WTC11 (cell line): ENCODE measurements around the gene DDX39B. TPM values are rescaled to one million over a fixed set of nuclear protein-coding genes. Genes with fewer than 3 reads are reported as not detected.

Experiments
- ATAC-seq: fragments of 200-7000 bp; cut with Tn5 transposase; 2 replicates; pipeline ENCODE4 v1.10.0; 2021; ENCODE audit warnings: mild to moderate bottlenecking, moderate library complexity
- CTCF ChIA-PET: fragments of 300-600 bp; sonication (Branson Sonifier 250); formaldehyde crosslinking; loops from one replicate; lab custom pipeline; 2021; ENCODE audit warnings: antibody characterized with exemption; lab: Charles Lee
- POLR2A ChIA-PET: fragments of 350-600 bp; sonication (Branson Sonifier 250); formaldehyde crosslinking; loops from one replicate; lab custom pipeline; 2021; ENCODE audit warnings: antibody characterized with exemption; lab: Charles Lee
- DNase-seq: peaks from one replicate; pipeline ENCODE4 v3.0.0; 2021; ENCODE audit warnings: low spot score
- H3K27ac Mint-ChIP-seq: 2 replicates; pipeline ENCODE4 v1.8.0; 2021; ENCODE audit warnings: mixed read lengths
- H3K27me3 Mint-ChIP-seq: 2 replicates; pipeline ENCODE4 v1.8.0; 2021; ENCODE audit warnings: low read depth, mild to moderate bottlenecking, moderate library complexity, mixed read lengths
- H3K36me3 Mint-ChIP-seq: 2 replicates; pipeline ENCODE4 v1.8.0; 2021; ENCODE audit warnings: mixed read lengths
- H3K4me1 Mint-ChIP-seq: 2 replicates; pipeline ENCODE4 v1.8.0; 2022; ENCODE audit warnings: mixed read lengths
- H3K4me3 Mint-ChIP-seq: 2 replicates; pipeline ENCODE4 v1.8.0; 2021; ENCODE audit warnings: mild to moderate bottlenecking, moderate library complexity, mixed read lengths
- H3K9me3 Mint-ChIP-seq: 2 replicates; pipeline ENCODE4 v1.8.0; 2021; ENCODE audit warnings: mixed read lengths
- CREB1 ChIP-seq: sonication (generic); formaldehyde crosslinking; IDR thresholded peaks from 2 replicates; pipeline ENCODE4 v1.8.0; 2023; ENCODE audit warnings: mild to moderate bottlenecking, missing genetic modification reagents
- FOXJ3 ChIP-seq: sonication (generic); formaldehyde crosslinking; IDR thresholded peaks from 2 replicates; pipeline ENCODE4 v1.9.0; 2021; ENCODE audit warnings: missing genetic modification reagents, mild to moderate bottlenecking, borderline replicate concordance
- SMAD3 ChIP-seq: sonication (generic); formaldehyde crosslinking; IDR thresholded peaks from 2 replicates; pipeline ENCODE4 v1.8.0; 2022; ENCODE audit warnings: missing genetic modification reagents, mild to moderate bottlenecking, borderline replicate concordance
- SMAD4 ChIP-seq: sonication (generic); formaldehyde crosslinking; IDR thresholded peaks from 2 replicates; pipeline ENCODE4 v1.8.0; 2022; ENCODE audit warnings: mild to moderate bottlenecking, missing genetic modification reagents
- TEAD4 ChIP-seq: sonication (generic); formaldehyde crosslinking; IDR thresholded peaks from 2 replicates; pipeline ENCODE4 v1.8.0; 2022; ENCODE audit warnings: mild to moderate bottlenecking, missing genetic modification reagents
- ZNF317 ChIP-seq: sonication (generic); formaldehyde crosslinking; IDR thresholded peaks from 2 replicates; pipeline ENCODE4 v1.8.1; 2023; ENCODE audit warnings: low read depth, mild to moderate bottlenecking, moderate library complexity, missing genetic modification reagents, borderline replicate concordance
- total RNA-seq: library from RNA; stranded (reverse); gene quantifications from 3 replicates; pipeline ENCODE4 v1.2.3, GENCODE V29; 2021
- TF ChIP-seq, protein P1 (sequence below): fragments of 200-600 bp; IDR thresholded peaks from 2 replicates; pipeline ENCODE4 v1.8.0; 2022; ENCODE audit warnings: antibody characterized with exemption
- TF ChIP-seq, protein P2 (sequence below): sonication (generic); formaldehyde crosslinking; IDR thresholded peaks from 2 replicates; pipeline ENCODE4 v1.8.1; 2022; ENCODE audit warnings: missing genetic modification reagents, borderline replicate concordance
- TF ChIP-seq, protein P3 (sequence below): fragments of 250-450 bp; sonication (Bioruptor Pico); IDR thresholded peaks from 2 replicates; pipeline ENCODE4 v1.9.0; 2021; ENCODE audit warnings: mild to moderate bottlenecking
- TF ChIP-seq, protein P4 (sequence below): fragments of 250-450 bp; sonication (Bioruptor Pico); conservative IDR thresholded peaks from 2 replicates; pipeline ENCODE4 v1.9.0; 2021; ENCODE audit warnings: mild to moderate bottlenecking
- TF ChIP-seq, protein P5 (sequence below): sonication (generic); formaldehyde crosslinking; IDR thresholded peaks from 2 replicates; pipeline ENCODE4 v1.8.0; 2023; ENCODE audit warnings: mild to moderate bottlenecking, missing genetic modification reagents
- TF ChIP-seq, protein P6 (sequence below): sonication (generic); formaldehyde crosslinking; IDR thresholded peaks from 2 replicates; pipeline ENCODE4 v1.8.1; 2022; ENCODE audit warnings: mild to moderate bottlenecking, missing genetic modification reagents, moderate library complexity, borderline replicate concordance

The DDX39B gene
- total RNA-seq, 1 experiment from 2014 or later, result 712 TPM

DNA sequence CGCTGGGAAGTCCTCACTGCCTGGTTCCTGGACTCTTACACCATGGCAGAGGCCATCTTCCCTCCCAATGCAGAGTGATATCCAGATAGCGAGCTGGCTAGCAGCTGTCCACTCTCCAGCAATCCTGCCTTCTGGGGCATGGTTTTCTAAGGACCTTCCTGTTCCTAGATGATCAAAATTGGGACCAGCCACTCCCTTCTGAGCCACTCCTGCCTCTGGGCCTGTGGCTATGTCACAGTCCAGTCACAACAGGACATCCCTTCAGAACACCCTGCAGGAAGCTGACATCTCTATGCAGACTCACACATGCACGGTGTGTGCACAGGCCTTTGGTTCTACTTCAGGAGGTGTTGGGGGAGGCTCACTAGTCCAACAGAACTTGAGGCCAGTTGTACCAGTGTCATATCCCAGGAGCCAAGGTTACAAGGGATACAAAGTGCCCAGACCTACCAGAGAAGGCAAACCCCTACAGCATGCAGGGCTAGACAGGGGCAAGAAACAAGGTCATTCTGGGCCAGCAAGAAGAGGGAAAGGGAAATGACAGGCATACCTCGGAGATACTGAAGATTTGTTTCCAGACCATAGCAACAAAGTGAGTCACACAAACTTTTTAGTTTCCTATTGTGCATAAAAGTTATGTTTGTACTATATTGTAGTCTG is 15.7 kb downstream of the DDX39B start:
- Mint-ChIP-seq H3K27ac (no peak overlapping the region), H3K9me3 (no peaks in the 10 kb centered on the region)
- POLR2A ChIA-PET, result interaction anchor here (0.6 kb wide), 1 partner anchor 69 kb away, joined by 3 read pairs; no protein-coding TSS in a partner anchor

More for the DNA sequence above, 15.7 kb downstream of the DDX39B start:
- Mint-ChIP-seq H3K36me3 (peaks cover 16% of the 10 kb centered on the region), H3K27me3 (no peaks in the 10 kb centered on the region), H3K4me3 (no peak overlapping the region), H3K4me1 (peaks cover 26% of the 10 kb centered on the region)
- no peak for DNase-seq
- ATAC-seq, result no peak
- TF ChIP-seq CREB1 (CRISPR knock-in tag) (no peak), SMAD3 (CRISPR knock-in tag) (no peak), SMAD4 (CRISPR knock-in tag) (no peak), FOXJ3 (CRISPR knock-in tag) (no peak), ZNF317 (no peak), TEAD4 (CRISPR knock-in tag) (no peak)
- TF ChIP-seq, protein P1, sequence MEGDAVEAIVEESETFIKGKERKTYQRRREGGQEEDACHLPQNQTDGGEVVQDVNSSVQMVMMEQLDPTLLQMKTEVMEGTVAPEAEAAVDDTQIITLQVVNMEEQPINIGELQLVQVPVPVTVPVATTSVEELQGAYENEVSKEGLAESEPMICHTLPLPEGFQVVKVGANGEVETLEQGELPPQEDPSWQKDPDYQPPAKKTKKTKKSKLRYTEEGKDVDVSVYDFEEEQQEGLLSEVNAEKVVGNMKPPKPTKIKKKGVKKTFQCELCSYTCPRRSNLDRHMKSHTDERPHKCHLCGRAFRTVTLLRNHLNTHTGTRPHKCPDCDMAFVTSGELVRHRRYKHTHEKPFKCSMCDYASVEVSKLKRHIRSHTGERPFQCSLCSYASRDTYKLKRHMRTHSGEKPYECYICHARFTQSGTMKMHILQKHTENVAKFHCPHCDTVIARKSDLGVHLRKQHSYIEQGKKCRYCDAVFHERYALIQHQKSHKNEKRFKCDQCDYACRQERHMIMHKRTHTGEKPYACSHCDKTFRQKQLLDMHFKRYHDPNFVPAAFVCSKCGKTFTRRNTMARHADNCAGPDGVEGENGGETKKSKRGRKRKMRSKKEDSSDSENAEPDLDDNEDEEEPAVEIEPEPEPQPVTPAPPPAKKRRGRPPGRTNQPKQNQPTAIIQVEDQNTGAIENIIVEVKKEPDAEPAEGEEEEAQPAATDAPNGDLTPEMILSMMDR, result no peak
- TF ChIP-seq, protein P2, sequence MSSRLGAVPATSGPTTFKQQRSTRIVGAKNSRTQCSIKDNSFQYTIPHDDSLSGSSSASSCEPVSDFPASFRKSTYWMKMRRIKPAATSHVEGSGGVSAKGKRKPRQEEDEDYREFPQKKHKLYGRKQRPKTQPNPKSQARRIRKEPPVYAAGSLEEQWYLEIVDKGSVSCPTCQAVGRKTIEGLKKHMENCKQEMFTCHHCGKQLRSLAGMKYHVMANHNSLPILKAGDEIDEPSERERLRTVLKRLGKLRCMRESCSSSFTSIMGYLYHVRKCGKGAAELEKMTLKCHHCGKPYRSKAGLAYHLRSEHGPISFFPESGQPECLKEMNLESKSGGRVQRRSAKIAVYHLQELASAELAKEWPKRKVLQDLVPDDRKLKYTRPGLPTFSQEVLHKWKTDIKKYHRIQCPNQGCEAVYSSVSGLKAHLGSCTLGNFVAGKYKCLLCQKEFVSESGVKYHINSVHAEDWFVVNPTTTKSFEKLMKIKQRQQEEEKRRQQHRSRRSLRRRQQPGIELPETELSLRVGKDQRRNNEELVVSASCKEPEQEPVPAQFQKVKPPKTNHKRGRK (CRISPR knock-in tag), result no peak
- TF ChIP-seq, protein P3, sequence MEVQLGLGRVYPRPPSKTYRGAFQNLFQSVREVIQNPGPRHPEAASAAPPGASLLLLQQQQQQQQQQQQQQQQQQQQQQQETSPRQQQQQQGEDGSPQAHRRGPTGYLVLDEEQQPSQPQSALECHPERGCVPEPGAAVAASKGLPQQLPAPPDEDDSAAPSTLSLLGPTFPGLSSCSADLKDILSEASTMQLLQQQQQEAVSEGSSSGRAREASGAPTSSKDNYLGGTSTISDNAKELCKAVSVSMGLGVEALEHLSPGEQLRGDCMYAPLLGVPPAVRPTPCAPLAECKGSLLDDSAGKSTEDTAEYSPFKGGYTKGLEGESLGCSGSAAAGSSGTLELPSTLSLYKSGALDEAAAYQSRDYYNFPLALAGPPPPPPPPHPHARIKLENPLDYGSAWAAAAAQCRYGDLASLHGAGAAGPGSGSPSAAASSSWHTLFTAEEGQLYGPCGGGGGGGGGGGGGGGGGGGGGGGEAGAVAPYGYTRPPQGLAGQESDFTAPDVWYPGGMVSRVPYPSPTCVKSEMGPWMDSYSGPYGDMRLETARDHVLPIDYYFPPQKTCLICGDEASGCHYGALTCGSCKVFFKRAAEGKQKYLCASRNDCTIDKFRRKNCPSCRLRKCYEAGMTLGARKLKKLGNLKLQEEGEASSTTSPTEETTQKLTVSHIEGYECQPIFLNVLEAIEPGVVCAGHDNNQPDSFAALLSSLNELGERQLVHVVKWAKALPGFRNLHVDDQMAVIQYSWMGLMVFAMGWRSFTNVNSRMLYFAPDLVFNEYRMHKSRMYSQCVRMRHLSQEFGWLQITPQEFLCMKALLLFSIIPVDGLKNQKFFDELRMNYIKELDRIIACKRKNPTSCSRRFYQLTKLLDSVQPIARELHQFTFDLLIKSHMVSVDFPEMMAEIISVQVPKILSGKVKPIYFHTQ (CRISPR knock-in tag), result no peak
- TF ChIP-seq, protein P4, sequence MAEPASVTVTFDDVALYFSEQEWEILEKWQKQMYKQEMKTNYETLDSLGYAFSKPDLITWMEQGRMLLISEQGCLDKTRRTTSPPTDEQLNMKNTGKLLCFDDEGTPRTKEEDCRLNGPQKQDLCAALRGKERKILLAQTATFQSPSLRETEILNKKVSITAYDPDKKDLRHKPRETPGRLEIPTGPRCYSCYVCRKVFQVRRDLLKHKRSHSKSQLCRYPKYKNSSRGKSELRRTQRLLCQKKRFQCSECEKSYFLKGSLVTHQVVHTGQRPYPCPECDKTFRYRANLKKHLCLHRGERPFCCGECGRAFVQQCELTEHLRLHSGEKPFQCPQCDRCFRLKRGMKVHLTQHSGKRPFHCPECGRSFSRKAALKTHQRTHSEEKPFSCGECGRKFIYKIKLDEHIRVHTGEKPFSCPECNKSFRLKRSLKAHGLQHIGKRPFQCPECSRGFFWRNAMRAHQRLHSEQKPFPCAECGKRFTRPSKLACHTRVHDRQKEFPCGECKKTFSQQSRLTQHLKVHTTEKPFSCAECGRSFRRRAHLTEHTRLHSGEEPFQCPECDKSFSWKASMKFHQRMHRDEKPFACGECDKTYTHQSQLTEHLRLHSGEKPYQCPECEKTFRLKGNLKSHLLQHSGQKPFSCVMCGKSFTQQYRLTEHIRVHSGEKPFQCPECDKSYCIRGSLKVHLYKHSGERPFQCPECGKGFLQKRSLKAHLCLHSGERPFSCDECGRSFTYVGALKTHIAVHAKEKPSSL (CRISPR knock-in tag), result no peak
- TF ChIP-seq, protein P5, sequence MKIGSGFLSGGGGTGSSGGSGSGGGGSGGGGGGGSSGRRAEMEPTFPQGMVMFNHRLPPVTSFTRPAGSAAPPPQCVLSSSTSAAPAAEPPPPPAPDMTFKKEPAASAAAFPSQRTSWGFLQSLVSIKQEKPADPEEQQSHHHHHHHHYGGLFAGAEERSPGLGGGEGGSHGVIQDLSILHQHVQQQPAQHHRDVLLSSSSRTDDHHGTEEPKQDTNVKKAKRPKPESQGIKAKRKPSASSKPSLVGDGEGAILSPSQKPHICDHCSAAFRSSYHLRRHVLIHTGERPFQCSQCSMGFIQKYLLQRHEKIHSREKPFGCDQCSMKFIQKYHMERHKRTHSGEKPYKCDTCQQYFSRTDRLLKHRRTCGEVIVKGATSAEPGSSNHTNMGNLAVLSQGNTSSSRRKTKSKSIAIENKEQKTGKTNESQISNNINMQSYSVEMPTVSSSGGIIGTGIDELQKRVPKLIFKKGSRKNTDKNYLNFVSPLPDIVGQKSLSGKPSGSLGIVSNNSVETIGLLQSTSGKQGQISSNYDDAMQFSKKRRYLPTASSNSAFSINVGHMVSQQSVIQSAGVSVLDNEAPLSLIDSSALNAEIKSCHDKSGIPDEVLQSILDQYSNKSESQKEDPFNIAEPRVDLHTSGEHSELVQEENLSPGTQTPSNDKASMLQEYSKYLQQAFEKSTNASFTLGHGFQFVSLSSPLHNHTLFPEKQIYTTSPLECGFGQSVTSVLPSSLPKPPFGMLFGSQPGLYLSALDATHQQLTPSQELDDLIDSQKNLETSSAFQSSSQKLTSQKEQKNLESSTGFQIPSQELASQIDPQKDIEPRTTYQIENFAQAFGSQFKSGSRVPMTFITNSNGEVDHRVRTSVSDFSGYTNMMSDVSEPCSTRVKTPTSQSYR (CRISPR knock-in tag), result no peak
- TF ChIP-seq, protein P6, sequence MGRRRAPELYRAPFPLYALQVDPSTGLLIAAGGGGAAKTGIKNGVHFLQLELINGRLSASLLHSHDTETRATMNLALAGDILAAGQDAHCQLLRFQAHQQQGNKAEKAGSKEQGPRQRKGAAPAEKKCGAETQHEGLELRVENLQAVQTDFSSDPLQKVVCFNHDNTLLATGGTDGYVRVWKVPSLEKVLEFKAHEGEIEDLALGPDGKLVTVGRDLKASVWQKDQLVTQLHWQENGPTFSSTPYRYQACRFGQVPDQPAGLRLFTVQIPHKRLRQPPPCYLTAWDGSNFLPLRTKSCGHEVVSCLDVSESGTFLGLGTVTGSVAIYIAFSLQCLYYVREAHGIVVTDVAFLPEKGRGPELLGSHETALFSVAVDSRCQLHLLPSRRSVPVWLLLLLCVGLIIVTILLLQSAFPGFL, result no peak
- CTCF ChIA-PET, result interaction anchor here (1.0 kb wide), 1 partner anchor 84 kb away, joined by 4 read pairs; no protein-coding TSS in a partner anchor
